NCI-H2227 (cell line): Measurements from ENCODE around the gene FURIN.
"Not testable (repeated sequence)": the region's sequence is repeated elsewhere in the genome, so short reads cannot be mapped to it uniquely, and the experiment has no call there.

Experiments used
- DNase-seq: peaks from one replicate; lab custom pipeline; 2025; ENCODE audit not compliant: unreplicated experiment; lab: John Stamatoyannopoulos, UW

Gene FURIN

DNA sequence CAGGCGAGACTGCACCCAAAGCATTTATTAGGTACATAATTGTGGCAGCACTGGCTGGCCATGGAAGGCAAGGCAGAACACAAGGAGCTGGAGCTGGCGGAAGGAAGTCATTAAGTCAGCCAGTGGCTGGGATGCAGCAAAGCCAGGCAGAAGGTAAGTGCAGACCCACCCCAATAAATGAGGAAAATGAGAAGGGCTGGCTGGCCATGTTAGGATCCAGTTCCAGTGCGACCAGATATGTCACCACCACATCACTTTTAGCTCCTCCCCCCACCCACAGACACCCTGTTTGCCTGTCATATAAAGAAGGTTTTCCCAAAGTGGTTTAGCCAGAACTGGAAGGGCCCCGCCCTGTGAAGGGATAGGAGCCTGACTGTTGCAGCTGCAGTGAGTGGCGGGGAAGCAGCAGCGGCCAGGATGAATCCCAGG, at the start of gene FURIN:
Gene FURIN, plus strand, starts transcription at position 328 of the 429 bp plus-strand sequence. CDS start 7,153 bp downstream, outside the sequence.
- DNase-seq: peak; percentile 32

DNA sequence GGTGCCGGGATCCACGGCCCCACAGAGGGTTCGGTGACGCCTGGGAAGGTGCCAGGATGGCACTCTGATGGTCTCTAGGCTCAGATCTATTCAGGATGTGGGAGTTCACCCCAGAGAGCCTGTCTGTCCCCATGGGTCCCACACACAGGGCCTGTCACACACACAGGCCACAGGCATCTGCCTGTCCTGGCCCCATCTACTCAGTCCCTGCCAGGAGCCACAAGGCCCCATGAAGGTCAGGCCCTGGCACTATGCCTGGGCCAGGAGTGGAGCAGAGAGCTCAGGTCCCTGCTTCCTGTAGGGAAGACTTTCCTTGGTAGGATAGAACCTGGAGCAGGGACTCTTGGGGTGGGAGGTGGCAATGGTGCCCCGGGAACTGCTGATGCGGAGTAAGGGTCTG, 49.0 kb upstream of the FURIN start:
- no peak for DNase-seq

DNA sequence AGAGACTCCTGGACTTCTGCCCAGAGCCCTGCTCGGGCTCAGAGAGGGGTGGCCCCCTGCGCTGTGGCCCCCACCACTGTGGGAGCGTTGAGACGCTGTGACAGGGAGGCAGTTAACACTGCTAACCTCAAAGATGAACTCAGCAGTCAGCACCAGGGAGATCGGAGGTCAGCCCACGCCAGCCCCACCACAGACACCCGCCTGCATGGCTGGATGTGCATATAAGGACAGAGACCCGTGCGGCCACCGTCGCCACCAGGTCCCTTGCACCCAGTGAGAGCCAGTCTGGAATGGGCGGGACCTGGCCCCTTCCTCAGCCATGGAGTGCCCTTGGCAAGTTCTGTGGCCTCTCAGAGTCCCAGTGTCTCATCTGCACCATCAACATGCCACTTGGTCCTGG, 48.5 kb upstream of the FURIN start:
- no peak for DNase-seq

DNA sequence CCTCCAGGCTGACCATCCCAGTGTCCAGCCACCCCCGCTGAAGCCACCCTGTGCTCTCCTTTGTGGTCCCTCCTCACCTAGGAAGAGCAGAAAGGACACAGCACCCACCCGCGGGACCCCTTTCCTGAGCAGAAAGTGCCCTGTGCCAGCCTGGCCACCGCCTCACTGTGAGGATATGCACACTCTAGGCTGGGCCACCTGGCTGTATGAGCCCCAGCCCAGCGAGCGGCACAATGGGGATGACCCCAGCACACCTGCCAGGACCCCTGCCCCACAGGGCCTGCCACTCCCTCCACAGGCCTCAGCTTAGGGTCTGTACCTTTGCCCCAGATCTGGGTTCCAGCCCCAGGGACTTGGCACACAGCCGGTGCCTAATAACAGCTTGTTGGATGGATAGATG, 47.9 kb upstream of the FURIN start:
- DNase-seq: no peak

DNA sequence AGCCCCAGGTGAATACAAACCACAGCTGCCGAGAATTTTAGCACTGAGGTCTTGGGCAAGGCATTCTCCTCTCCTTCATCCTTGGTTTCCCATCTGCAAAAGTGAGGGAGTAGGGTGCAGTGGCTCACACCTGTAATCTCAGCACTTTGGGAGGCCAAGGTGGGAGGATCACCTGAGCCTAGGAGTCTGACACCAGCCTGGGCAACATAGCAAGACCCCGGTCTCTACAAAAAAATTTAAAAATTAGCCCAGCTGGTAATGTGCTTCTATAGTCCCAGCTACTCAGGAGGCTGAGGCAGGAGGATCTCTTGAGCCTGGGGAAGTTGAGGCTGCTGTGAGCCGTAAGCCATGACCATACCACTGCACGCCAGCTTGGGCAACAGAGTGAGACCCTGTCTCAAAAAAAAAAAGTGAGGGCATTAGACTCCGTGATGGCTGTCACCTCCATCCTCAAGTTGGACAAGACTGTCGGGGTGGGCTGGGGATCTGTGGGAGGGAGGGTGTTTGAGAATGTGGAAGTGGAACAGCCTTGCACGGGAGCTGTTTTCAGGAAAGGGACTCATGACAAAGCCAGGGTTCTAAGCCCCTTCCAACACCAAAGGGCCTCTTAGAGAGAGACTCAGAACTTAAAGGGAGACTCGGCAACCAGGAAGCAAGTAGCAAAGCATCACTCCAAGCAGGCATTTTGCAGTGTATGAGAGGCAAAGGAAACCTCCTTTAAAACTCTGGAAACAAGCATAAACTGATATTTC, 46.0 kb upstream of the FURIN start:
- no peak for DNase-seq

DNA sequence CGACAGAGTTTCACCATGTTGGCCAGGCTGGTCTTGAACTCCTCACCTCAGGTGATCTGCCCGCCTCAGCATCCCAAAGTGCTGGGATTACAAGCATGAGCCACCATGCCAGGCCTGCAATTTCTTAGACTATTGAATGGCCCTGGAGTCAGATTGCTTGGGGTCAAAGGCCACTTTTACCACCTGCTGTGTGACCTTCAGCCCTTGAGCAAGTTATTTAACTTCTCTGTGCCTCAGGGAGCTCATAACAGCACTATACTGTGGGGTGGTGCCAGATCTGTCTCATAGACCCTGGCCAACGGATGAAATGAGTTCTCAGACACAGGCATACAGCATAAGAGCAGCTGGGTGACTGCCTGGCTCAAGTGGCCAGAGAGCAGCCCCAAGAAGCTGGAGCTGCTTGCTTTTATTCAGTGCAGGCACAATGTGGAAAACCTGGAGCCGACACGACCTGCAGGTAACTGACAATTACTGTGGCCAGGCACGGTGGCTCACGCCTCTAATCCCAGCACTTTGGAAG, 44.9 kb upstream of the FURIN start:
- DNase-seq: no peak

DNA sequence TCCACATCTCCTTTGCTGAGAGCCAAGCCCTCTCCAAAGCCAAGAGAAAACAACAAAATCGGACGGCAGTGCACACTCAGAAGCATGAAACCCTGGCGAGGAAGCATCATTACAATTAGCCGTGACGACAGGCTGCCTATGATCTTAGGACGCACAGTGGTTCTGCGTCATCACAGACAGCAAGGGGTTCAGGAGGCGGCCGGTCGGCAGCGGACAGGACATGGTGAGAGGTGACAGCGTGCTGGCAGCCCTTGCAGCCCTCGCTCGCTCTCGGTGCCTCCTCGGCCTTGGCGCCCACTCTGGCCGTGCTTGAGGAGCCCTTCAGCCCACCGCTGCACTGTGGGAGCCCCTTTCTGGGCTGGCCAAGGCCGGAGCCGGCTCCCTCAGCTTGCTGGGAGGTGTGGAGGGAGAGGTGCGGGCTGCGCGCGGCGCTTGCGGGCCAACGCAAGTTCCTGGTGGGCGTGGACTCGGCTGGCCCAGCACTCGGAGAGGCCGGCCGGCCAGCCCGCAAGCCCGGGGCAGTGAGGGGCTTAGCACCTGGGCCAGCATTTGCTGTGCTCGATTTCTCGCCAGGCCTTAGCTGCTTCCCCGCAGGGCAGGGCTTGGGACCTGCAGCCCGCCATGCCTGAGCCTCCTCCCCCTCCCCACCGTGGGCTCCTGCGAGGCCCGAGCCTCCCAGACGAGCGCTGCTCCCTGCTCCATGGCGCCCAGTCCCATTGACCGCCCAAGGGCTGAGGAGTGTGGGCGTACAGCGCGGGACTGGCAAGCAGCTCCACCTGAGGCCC, 43.1 kb upstream of the FURIN start:
- DNase-seq: not testable (repeated sequence)

DNA sequence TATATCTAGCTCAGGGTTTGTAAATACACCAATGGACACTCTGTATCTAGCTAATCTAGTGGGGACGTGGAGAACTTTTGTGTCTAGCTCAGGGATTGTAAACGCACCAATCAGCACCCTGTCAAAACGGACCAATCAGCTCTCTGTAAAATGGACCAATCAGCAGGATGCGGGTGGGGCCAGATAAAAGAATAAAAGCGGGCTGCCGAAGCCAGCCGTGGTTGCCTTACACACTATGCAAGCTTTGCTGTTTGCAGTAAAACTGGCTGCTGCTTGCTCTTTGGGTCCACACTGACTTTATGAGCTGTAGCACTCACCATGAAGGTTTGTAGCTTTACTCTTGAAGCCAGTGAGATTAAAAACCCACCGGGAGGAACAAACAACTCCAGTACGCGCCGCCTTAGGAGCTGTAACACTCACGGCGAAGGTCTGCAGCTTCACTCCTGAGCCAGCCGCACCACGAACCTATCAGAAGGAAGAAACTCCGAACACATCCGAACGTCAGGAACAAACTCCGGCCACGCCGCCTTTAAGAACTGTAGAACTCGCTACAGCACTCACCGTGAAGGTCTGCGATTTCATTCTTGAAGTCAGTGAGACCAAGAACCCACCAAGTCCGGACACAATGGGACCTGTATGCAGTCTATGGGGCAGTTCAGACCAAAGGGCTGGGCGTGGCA, 42.0 kb upstream of the FURIN start:
- DNase-seq: not testable (repeated sequence)

DNA sequence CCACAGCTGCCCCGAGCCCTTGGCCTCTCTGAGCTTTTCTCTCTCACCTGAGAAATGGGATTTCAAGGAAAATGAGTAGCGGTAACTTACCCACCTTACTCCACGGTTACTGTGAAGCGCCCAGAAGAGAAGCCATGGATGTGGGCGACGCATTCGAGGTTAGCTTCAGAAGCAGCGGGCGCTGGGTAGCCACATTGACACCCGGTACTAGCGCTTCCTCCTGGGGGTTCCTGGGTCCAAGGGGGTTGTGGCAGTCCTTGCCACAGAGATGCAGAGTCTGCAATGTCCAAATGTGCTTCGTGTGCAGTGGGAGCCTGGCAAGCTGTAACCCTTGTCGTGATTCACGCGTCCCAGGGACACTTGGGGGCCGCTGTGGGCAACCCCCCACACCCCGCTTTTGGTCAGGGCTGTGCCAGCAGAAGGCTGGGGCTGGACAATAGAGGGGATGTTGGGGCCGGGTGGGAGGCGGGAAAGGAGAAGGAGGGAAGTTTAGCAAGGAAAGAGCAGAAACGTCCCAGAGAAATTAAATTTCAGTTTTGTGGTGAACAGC, 41.4 kb upstream of the FURIN start:
- no peak for DNase-seq

DNA sequence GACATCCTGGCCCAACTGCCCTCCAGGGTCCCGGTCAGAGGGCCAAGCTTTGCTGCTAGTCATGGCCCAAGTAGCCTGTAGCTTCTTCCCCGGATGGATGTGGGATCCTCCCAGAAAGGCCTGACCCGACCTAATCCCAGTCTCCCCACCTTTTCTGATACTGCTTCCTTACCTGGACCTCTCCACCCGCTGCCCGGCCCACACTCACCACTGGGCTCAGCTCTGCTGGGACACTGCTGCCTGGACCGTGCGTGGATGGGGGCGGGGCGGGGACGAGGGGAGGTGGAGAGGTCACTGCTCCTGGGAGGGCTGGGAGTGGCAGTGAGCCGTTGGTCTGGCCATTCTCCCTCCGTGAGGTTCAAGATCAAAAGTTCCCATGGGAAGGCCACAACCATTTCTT, 40.3 kb upstream of the FURIN start:
- no peak for DNase-seq

DNA sequence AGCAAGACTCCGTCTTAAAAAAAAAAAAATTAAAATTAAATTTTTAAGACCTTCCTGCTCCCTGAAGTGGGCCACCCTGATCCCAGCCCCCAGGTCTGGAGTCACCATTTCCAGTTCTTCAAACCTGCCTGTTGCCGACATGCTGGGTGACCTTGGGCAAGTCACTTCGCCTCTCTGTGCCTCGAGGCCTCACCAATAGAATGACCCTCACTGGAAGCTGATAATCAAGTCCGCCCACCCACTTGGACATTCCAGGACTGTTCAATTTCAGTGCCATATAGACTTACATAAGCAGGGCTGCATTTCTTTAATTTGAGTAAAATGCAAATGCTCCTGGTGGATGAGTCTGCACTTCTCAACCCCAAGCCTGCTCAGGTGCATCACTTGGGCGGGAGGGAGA, 39.3 kb upstream of the FURIN start:
- no peak for DNase-seq

DNA sequence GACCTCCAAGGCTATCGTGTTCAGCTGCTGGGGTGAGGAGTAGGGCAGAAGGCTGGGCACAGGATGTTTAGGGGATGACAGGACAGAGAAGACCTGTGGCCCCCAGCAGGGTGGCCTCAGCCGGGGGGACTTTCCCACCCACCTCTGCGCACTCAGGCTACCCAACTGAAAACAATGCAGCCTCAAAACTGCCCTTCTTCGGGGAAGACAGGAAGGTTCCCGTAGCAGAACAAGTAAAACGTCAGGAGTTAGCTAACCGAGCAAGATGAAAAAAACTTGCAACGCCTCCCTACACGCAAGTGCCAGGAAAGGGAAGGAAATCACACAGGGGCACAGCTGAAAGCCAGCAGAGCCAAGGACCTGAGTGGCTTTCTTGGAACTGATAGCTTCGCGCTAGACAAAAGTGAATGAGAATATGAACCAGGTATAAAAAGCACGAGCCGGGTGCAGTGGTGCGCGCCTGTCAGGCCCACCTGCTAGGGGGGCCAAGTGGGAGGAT, 38.4 kb upstream of the FURIN start:
- DNase-seq: no peak

DNA sequence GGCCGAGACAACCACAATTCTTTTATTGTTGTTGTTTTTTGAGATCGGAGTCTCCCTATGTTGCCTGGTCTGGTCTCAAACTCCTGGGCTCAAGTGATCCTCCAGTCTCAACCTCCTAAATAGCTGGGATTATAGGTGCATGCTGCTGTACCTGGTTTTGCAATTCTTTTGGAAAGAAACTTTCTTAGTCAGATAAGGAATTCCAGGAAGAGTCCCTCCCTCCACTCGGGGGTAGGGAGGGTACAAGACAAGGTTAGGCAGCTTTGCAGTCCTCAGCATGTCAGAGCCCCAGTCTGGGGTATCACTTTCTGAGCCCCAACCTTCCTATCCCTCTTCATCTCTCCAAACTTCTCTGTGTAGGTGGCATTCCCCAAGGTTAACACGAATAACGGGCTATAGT, 33.8 kb upstream of the FURIN start:
- DNase-seq: no peak

DNA sequence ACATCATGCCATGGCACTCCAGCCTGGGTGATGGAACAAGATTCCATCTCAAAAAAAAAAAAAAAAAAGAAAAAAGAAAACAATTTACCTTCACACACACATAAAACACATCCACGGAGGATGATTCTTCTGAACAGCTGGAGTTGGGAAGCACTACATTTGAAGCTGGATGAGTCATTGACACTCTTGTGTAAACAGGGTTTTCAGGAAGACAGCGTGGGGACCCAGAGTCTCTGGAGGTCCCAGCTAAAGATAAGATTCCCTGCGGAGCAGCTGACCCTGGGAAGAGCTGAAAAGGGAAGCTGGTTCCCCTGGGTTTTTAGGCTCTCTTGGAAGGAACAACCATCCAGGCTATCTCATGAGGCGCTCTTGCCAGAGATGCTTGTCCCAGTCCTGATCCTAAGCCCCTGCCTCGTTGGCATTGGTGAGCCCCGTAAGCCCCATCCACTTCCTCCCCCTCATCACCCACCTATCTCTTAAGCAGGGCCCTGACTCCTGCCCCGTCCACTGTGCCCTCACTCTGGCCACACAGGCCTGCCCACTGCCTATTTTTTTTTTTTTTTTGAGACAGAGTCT, 32.0 kb upstream of the FURIN start:
- DNase-seq: no peak

DNA sequence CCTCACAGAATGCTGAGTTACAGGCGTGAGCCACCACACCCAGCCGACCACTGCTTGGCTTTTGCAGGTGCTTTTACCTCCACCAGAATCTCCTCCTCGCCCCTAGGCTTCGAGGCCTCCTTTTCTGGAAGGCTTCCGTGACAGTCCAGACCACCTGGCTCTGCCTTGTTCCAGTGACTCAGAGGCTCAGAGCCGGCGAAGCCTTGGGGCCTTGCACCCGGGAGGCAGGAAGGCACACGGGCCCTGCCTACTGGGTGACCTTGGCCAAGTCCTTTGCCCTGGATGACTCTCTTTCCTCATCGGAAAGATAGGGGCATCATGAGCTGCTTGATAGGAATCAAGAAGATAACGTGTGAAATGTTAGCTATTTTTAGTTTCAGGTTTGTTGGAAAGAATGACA, 31.3 kb upstream of the FURIN start:
- DNase-seq: no peak

DNA sequence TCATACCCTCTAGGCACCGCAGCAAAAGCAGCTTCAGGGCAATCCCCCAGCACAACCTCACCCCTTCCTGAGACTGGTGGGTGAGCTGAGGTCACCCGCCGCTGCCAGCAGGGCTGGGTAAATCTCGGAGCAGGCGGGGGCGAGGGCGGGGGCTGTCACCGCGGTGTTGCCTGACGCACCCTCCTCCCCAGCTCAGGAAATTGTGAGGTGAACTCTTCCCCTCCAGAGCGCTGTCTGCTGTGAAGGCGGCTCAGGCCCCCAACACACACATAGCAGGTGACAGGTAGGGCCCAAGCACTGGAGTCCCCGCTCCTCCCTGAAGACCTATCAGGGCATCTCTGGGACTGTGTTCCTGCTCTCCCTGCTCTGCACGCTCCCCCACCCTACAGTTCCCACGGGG, 30.2 kb upstream of the FURIN start:
- no peak for DNase-seq

DNA sequence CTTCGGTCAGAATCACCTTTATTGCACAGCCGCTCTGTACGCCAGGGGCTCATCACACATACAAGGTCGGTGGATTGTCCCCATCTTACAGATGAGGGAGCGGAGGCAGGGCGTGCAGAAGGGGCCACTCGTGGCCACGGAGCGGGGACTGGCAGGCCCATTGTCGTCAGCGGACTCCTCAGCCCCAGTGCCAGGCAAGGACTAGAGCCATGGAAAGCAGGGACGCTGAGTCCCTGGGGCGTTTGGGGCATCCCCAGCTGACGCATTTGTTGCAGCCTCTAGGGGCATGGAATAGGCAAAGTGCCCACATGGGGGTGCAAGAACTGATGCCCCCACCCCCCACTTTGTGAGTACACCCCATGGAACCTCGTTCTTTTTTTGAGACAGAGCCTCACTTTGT, 29.8 kb upstream of the FURIN start:
- DNase-seq: no peak

DNA sequence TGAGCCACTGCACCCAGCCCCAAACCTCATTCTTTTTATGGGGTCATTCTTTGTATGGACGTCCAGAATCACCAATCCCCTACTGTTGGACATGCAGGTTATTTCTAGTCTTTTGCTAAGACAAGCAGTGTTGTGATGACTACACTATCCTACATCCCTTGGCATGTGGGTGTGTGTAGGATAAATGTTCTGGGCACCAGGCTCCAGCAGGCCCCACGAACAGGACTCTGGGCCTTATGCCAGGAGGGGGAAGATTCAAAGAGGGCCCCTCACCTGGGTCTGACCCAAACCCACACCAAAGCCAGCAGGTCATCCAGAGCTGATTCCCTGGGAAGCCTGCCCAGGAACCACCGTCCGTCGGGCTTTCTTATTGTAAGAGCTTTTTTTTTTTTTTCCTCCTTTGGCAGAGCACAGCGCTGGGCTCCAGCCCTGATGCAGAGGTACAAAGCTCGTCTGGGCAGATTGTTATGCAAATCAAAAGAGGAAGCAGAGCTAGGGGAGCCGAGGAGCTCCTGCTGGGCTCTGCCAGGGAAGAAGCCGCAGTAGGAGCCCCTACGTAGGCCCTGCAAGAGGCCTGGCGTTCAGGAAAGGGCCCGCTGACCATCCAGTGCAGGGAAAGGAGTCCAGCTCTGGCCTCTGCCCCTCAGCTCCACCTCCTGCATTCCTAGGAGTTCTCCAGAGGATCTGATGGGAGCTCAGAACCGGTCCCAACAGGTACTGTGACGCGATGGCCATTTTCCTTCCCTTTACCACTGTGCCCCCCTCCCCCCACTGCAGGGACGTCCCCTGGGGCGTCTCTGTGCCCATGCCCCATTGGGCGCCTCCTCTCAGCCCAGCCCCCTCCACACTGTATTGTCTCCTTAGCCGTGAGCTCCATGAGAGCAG, 29.0 kb upstream of the FURIN start:
- no peak for DNase-seq

DNA sequence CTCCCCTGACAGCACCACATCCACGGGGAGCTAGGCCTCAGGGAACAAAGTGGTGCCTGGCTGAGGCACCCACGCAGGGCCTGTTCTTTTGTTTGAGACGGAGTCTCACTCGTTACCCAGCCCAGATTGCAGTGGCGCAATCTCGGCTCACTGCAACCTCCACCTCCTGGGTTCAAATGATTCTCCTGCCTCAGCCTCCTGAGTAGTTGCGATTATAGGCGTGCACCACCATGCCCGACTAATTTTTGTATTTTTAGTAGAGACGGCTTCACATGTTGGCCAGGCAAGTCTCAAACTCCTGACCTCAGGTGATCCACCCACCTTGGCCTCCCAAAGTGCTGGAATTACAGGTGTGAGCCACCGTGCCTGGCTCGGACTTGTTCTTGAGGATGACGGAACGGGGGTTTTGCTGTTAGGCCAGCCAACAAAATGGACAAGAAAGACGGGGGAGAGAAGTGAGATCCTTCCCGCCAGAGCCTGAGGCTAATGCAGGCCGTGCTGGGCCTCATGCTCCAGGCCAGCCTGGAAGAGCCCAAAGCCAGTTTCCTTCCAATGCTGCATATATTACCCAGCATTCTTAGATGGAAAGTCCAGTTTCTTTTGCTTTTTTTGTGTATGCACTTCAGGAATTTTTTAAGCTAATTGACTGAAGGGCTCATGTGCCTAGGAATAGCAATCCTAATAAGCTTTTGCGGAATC, 28.1 kb upstream of the FURIN start:
- no peak for DNase-seq
